Glomerular visceral epithelial cell (primary cell): ENCODE data around the gene C16orf90.
A peak's percentile ranks its signal among the peaks of the same experiment; 100 is the strongest.

Experiments used
- DNase-seq: peaks from one replicate; pipeline ENCODE4 v3.0.0-alpha.2; 2016; ENCODE audit errors: extremely low spot score

The C16orf90 gene, protein sequence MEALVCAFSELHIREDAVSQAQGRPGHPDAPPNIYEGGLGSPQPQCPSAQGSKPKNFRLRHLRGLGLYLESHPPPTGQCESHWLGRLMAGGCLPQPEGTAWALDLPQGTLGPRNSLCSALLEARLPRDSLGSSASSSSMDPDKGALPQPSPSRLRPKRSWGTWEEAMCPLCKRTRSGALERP

DNA sequence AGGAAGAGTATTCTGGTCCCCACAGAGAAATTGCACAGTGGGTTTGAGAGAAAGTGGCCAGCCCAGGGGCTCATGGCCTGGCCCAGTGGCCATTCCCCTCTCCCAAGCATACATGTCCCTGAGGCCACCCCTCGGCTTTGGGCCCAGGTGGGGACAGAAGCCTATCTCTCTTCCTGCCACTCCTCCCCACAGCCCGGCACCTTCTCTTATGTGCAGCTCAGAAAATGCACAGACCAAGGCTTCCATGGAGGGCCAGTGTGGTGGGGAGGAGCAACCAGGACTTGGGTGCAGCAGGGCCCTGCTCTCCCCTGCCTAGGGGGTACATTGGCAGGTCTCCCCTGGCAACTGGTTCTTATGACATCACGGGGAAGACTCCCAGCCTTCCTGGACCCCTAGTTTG lies at the start of gene C16orf90:
TSS of gene C16orf90 (minus strand) at position 314 of the 400 bp plus-strand sequence. CDS start at position 246, 68 bp downstream.
- no peak for DNase-seq

- no peak for DNase-seq
Observed at GRCh38 chr16:3542601-3543373, 47.5 kb upstream of the C16orf90 start.

GRCh38 chr16:3541527-3542155 lies 46.4 kb upstream of the C16orf90 start:
- no peak for DNase-seq

- no peak for DNase-seq
Observed at GRCh38 chr16:3538222-3538621, 42.9 kb upstream of the C16orf90 start.

DNA sequence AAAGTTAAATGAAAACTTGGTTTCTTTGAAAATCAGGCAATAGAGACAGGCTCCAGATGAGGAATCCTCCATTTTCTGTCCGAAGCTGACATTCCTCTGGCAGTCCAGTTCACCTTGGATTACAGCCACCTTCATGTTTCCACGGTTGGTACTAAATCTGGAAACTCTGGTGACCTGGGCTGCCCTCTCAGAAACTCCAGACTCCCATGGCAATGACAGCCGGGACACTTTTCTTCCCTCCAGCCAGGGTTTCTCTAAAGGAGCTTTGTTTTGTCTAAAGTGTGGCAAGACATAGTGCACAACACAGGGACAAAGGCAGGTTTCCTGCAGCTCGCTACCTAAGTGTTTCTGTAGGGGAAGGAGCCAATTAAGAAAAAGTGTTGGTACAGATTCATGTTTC lies 41.6 kb upstream of the C16orf90 start:
- no peak for DNase-seq

DNA sequence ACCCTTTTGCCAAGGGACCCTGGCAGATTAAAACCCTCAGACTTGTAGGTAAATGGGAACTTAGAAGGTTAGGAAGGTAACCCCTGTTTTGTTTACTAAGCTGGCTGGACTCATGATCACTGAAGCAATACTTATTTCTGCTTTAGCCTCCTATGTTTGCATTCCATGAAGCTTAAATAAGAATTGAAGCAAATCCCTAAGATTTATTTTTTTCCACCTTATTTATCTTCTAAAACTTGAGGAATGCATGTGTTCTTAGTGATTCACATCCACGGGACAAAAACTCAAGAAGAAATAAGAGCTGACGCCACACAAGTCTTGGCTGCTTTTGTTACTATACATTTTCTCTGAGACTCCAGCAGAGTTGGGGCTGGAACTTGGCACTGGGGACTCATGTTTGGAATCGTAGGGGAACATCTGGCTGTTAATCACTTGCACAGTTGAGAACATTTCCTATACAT lies 41.0 kb upstream of the C16orf90 start:
- no peak for DNase-seq

GRCh38 chr16:3534126-3534525 lies 38.8 kb upstream of the C16orf90 start:
- DNase-seq: no peak

GRCh38 chr16:3532741-3533140 lies 37.5 kb upstream of the C16orf90 start:
- no peak for DNase-seq

GRCh38 chr16:3530371-3530914 lies 35.2 kb upstream of the C16orf90 start:
- no peak for DNase-seq

DNA sequence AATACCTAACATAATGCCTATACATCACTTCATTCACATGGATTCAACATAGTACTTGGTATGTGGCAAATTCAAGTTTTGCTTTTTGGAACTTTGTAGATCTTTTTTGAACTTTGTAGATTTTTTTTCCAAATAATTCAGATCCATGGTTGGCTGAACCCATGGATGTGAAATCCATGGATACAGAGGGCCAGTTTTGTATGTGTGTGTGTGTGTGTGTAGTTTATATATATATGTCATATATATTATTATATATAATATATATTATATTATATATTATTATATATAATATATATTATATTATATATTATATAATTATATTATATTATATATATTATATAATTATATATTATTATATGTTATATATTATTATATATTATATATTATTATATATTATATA lies 33.9 kb upstream of the C16orf90 start:
- no peak for DNase-seq

GRCh38 chr16:3528406-3528805 lies 33.1 kb upstream of the C16orf90 start:
- DNase-seq: no peak

GRCh38 chr16:3527216-3527829 lies 32.0 kb upstream of the C16orf90 start:
- DNase-seq: peak; percentile 30

- no peak for DNase-seq
Observed at GRCh38 chr16:3525951-3526350, 30.7 kb upstream of the C16orf90 start.

GRCh38 chr16:3523281-3523680 lies 28.0 kb upstream of the C16orf90 start:
- no peak for DNase-seq

GRCh38 chr16:3520841-3521240 lies 25.6 kb upstream of the C16orf90 start:
- no peak for DNase-seq

- no peak for DNase-seq
Observed at GRCh38 chr16:3520413-3520812, 25.1 kb upstream of the C16orf90 start.

GRCh38 chr16:3519581-3519980 lies 24.3 kb upstream of the C16orf90 start:
- no peak for DNase-seq

DNA sequence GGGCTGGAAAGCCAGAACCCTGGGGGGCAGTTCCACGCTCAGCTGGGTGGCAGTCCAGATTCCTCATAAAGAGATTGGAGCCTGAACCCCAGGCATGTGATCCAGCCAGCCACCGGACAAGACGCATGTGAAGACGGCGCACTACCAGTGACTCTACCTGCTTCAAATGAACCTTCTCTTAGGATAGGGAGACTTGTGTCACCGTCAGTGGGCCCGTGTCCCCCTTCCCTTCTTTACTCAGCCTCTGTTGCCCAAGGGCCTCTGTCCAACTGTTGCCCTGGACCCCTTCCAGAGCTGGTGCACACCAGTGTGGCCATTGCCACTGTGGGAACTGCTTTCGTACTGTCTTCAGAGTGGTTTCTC lies 23.7 kb upstream of the C16orf90 start:
- no peak for DNase-seq

- no peak for DNase-seq
Observed at GRCh38 chr16:3518292-3518985, 23.1 kb upstream of the C16orf90 start.

GRCh38 chr16:3515897-3516296 lies 20.6 kb upstream of the C16orf90 start:
- no peak for DNase-seq

DNA sequence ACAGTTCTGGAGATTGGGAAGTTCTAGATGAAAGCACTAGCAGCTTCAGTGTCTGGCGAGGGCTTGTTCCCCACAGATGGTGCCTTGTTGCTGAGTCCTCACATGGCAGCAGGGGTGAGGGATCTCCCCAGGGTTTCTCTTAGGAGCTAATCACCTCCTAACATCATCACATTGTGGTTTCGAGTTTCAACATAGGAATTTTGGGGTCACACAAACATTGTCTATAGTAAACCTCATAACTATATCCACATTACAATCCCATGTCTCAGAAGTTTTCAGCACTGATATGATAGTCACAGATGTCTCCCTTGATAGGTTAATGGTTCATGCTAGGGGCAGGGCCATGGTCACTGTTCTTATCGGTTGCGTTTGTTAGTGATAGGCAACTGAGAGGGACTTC lies 19.3 kb upstream of the C16orf90 start:
- DNase-seq: no peak
